Mammary epithelial cell (primary cell): ENCODE measurements around the gene HLA-B.

ENCODE experiments used
- CTCF ChIP-seq, 2 donors: IDR thresholded peaks in 1 of 2; conservative IDR thresholded peaks in 1 of 2; 2 replicates each; pipeline ENCODE4 v1.5.1; 2011 to 2012; ENCODE audit warnings: inconsistent platforms in 2 of 2, low read length in 2 of 2, mild to moderate bottlenecking in 2 of 2, control low read depth in 1 of 2, low read depth in 1 of 2; ENCODE audit not compliant: insufficient read depth in 1 of 2; ENCODE audit errors: extremely low read depth in 1 of 2
- EZH2 ChIP-seq: IDR thresholded peaks from 2 replicates; pipeline ENCODE4 v1.6.1; 2012; ENCODE audit warnings: low read length, inconsistent platforms, borderline replicate concordance

GRCh38 chr6:31378721-31379103 lies 21.7 kb upstream of the HLA-B start:
- TF ChIP-seq CTCF (conservative IDR thresholded peaks at IDR 0.05 in 1 of 2, IDR thresholded peaks at IDR 0.05 in 1 of 2; ENCODE audit: extremely low read depth in 1 of 2, insufficient read depth in 1 of 2, low read depth in 1 of 2, low read length in 2 of 2) (no peak), EZH2 (no peak)
